ENCODE data around the gene CLNK.

CLNK gene

GRCh38 chr4:10730590-10730989 lies 46.0 kb upstream of the CLNK start:
- Histone ChIP-seq H3F3A (ENCODE audit: insufficient read depth, low read length) (no peaks in the 10 kb centered on the region), H3K4me2 (ENCODE audit: low read length) (no peak overlapping the region), H3K9me2 (ENCODE audit: low read depth, low read length) (no peaks in the 10 kb centered on the region), H3K4me1 (ENCODE audit: insufficient read depth, low read length, severe bottlenecking) (no peaks in the 10 kb centered on the region), H3K27ac (ENCODE audit: low read depth, low read length, poor library complexity, severe bottlenecking) (no peak overlapping the region), H3K79me2 (ENCODE audit: insufficient read depth, low read length) (no peaks in the 10 kb centered on the region), H3K4me3 (ENCODE audit: low read depth, low read length, poor library complexity, severe bottlenecking) (no peak overlapping the region), H4K20me1 (ENCODE audit: insufficient read depth, low read length) (no peaks in the 10 kb centered on the region), H3K9me3 (ENCODE audit: low read length) (no peaks in the 10 kb centered on the region), H3K27me3 (ENCODE audit: insufficient read depth, low read length) (no peaks in the 10 kb centered on the region), H3K9ac (ENCODE audit: low read length) (no peak overlapping the region), H2AFZ (ENCODE audit: low read length) (no peak overlapping the region), H3K36me3 (ENCODE audit: insufficient read depth, low read length) (no peaks in the 10 kb centered on the region)
- TF ChIP-seq, protein P1, sequence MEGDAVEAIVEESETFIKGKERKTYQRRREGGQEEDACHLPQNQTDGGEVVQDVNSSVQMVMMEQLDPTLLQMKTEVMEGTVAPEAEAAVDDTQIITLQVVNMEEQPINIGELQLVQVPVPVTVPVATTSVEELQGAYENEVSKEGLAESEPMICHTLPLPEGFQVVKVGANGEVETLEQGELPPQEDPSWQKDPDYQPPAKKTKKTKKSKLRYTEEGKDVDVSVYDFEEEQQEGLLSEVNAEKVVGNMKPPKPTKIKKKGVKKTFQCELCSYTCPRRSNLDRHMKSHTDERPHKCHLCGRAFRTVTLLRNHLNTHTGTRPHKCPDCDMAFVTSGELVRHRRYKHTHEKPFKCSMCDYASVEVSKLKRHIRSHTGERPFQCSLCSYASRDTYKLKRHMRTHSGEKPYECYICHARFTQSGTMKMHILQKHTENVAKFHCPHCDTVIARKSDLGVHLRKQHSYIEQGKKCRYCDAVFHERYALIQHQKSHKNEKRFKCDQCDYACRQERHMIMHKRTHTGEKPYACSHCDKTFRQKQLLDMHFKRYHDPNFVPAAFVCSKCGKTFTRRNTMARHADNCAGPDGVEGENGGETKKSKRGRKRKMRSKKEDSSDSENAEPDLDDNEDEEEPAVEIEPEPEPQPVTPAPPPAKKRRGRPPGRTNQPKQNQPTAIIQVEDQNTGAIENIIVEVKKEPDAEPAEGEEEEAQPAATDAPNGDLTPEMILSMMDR (IDR thresholded peaks at IDR 0.05; ENCODE audit: low read length) = no peak
- TF ChIP-seq EZH2 (IDR thresholded peaks at IDR 0.05; ENCODE audit: borderline replicate concordance, low read length) = no peak

DNA sequence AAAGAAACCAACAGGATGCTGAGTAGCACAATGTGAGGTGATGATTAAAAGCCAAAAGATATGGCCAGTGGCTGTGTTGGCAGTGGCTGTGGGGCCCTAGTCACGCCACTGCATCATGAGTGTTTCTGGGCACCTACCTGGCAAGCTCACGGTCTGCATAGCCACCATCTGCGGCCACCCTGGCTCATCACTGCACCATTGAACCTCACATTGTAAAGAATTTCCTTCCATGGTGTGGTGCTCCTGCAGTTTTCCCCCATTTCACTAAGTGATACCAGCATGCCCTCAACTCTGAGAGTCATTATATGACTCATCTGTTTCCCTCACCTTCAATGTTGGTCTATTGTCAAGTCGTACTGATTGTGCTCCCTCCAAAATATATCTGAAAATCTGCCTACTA lies 45.5 kb upstream of the CLNK start:
- Histone ChIP-seq H3K4me3 (ENCODE audit: low read depth, low read length, poor library complexity, severe bottlenecking) (no peak overlapping the region), H3K9me3 (ENCODE audit: low read length) (no peaks in the 10 kb centered on the region)

DNA sequence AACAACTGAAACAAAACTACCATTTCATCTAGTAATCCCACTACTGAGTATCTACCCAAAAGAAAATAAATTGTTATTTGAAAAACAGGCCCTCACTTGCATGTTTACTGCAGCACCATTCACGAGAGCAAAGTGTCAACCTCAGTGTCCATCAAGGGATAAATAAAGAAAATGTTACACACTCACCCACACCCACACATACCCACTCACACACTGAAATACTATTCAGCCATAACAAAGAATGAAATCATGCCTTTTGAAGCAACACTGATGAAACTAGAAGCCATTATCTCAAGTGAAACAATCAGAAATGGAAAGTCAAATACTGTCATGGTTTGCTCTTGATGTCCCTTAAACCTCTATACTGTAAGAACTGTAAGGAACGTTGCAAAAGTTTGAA lies 44.8 kb upstream of the CLNK start:
- Histone ChIP-seq H2AFZ (ENCODE audit: low read length) (no peak overlapping the region), H3K4me2 (ENCODE audit: low read length) (no peak overlapping the region), H3K4me1 (ENCODE audit: insufficient read depth, low read length, severe bottlenecking) (no peaks in the 10 kb centered on the region), H4K20me1 (ENCODE audit: insufficient read depth, low read length) (no peaks in the 10 kb centered on the region), H3K4me3 (ENCODE audit: low read depth, low read length, poor library complexity, severe bottlenecking) (no peak overlapping the region), H3K27me3 (ENCODE audit: insufficient read depth, low read length) (no peaks in the 10 kb centered on the region), H3K9me2 (ENCODE audit: low read depth, low read length) (no peaks in the 10 kb centered on the region), H3K9me3 (ENCODE audit: low read length) (no peaks in the 10 kb centered on the region), H3K27ac (ENCODE audit: low read depth, low read length, poor library complexity, severe bottlenecking) (no peak overlapping the region), H3K36me3 (ENCODE audit: insufficient read depth, low read length) (no peaks in the 10 kb centered on the region), H3K79me2 (ENCODE audit: insufficient read depth, low read length) (no peaks in the 10 kb centered on the region), H3K9ac (ENCODE audit: low read length) (no peak overlapping the region), H3F3A (ENCODE audit: insufficient read depth, low read length) (no peaks in the 10 kb centered on the region)
- TF ChIP-seq, protein P1 (IDR thresholded peaks at IDR 0.05; ENCODE audit: low read length) = no peak
- TF ChIP-seq EZH2 (IDR thresholded peaks at IDR 0.05; ENCODE audit: borderline replicate concordance, low read length) = no peak

More for the DNA sequence above, 45.5 kb upstream of the CLNK start:
- no peak overlapping the region for H3K4me2 ChIP-seq (ENCODE audit: low read length)
- no peaks in the 10 kb centered on the region for H3K9me2 ChIP-seq (ENCODE audit: low read depth, low read length)
- H3K27ac ChIP-seq (ENCODE audit: low read depth, low read length, poor library complexity, severe bottlenecking) = no peak overlapping the region
- H3K79me2 ChIP-seq (ENCODE audit: insufficient read depth, low read length) = no peaks in the 10 kb centered on the region
- H3K36me3 ChIP-seq (ENCODE audit: insufficient read depth, low read length) = no peaks in the 10 kb centered on the region
- no peaks in the 10 kb centered on the region for H3K27me3 ChIP-seq (ENCODE audit: insufficient read depth, low read length)
- TF ChIP-seq EZH2 (IDR thresholded peaks at IDR 0.05; ENCODE audit: borderline replicate concordance, low read length) = no peak
- TF ChIP-seq, protein P1 (IDR thresholded peaks at IDR 0.05; ENCODE audit: low read length) = no peak
- H4K20me1 ChIP-seq (ENCODE audit: insufficient read depth, low read length) = no peaks in the 10 kb centered on the region
- H3K4me1 ChIP-seq (ENCODE audit: insufficient read depth, low read length, severe bottlenecking) = no peaks in the 10 kb centered on the region
- no peak overlapping the region for H2AFZ ChIP-seq (ENCODE audit: low read length)
- H3K9ac ChIP-seq (ENCODE audit: low read length) = no peak overlapping the region
- no peaks in the 10 kb centered on the region for H3F3A ChIP-seq (ENCODE audit: insufficient read depth, low read length)

All from OCI-LY1 (cell line).